K562 (cell line): ENCODE data around the gene GLRX5.

Source experiments
- CEBPB ChIP-seq: fragments of 450-650 bp; IDR thresholded peaks from 2 replicates; pipeline ENCODE4 v1.6.1; 2016; ENCODE audit warnings: missing genetic modification characterization, missing compliant biosample characterization
- HMGXB4 ChIP-seq: sonication (generic); formaldehyde crosslinking; IDR thresholded peaks from 2 replicates; pipeline ENCODE4 v1.8.1; 2023; ENCODE audit warnings: mild to moderate bottlenecking, missing genetic modification reagents
- MNT ChIP-seq, 2 experiments: fragments of 450-650 bp; conservative IDR thresholded peaks; 2 replicates each; pipeline ENCODE4 v1.6.1; 2017; ENCODE audit warnings: mild to moderate bottlenecking in 2 of 2, moderate library complexity in 2 of 2
- PBX2 ChIP-seq, 2 experiments: IDR thresholded peaks in 1 of 2; conservative IDR thresholded peaks in 1 of 2; 2 replicates each; pipeline ENCODE4 v1.6.1; 2016; ENCODE audit warnings: low read depth in 2 of 2, mild to moderate bottlenecking in 1 of 2, missing compliant biosample characterization in 1 of 2, missing genetic modification characterization in 1 of 2, moderate library complexity in 1 of 2
- RAD21 ChIP-seq, 2 experiments: fragments of 250-450 bp in 1 of 2; fragments of 450-650 bp in 1 of 2; sonication (Bioruptor Pico) in 1 of 2; formaldehyde crosslinking in 1 of 2; IDR thresholded peaks in 1 of 2; conservative IDR thresholded peaks in 1 of 2; 2 replicates each; pipeline versions ENCODE4 v1.4.0 to v1.8.0; 2020 to 2022; ENCODE audit warnings: mild to moderate bottlenecking in 2 of 2, moderate library complexity in 1 of 2
- RBM25 ChIP-seq: fragments of 200-400 bp; formaldehyde crosslinking; IDR thresholded peaks from 2 replicates; pipeline ENCODE4 v1.6.1; 2018; ENCODE audit warnings: low read length, low read depth, moderate library complexity; ENCODE audit not compliant: severe bottlenecking
- ZNF780A ChIP-seq: fragments of 250-450 bp; sonication (Bioruptor Pico); IDR thresholded peaks from 2 replicates; pipeline ENCODE4 v1.5.0; 2021; ENCODE audit warnings: mild to moderate bottlenecking

- TF ChIP-seq HMGXB4 (CRISPR knock-in tag): no peak
- no peak for TF ChIP-seq RAD21 (CRISPR knock-in tag; conservative IDR thresholded peaks at IDR 0.05 in 1 of 2, IDR thresholded peaks at IDR 0.05 in 1 of 2)
- TF ChIP-seq ZNF780A (CRISPR knock-in tag): no peak
- no peak for TF ChIP-seq PBX2 (CRISPR knock-in tag; IDR thresholded peaks at IDR 0.05; ENCODE audit: low read depth)
- no peak for TF ChIP-seq PBX2 (tag; conservative IDR thresholded peaks at IDR 0.05; ENCODE audit: low read depth)
- no peak for TF ChIP-seq MNT (conservative IDR thresholded peaks at IDR 0.05)
- no peak for TF ChIP-seq CEBPB (tag)
- no peak for TF ChIP-seq RBM25
These were observed 39.3 kb upstream of the GLRX5 start for GRCh38 chr14:95495538-95496025.
